ENCODE data around the gene TELO2.
A peak's percentile ranks its signal among the peaks of the same experiment; 100 is the strongest.

Gene TELO2

DNA sequence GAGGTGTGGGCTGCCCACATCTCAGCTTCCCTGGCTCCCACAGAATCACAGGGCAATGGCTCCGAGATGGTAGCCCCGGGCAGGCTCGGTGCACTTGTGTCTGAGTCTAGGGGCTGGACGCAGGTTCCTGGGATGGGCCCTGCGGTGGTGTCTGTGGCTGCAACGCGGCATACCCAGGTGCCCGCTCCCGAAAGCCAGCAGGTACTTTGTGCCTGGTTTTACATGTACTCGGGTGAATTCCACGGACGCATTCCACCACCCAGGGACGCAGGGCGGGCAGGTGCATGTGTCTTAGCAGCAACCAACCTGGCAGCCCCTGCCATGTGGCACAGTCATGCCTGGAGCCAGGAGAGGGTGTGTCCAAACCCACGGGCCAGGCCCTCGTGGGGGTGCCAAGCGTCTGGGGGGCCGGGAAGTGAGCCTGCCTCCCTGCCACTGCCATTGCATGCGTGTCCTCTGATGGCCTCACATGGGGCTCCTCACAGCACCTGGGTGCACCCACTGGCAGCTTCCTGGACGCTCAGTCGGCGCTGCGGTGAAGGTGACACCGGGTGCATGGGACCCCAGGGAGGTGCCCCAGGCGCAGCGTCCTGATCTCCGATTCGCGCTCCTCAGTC, 35.9 kb downstream of the TELO2 start:
- no peak overlapping the region for H3K18ac ChIP-seq (ENCODE audit: low read depth in 1 of 2, low read length in 2 of 2)
- DNase-seq, result no peak
- H3K9ac ChIP-seq (ENCODE audit: low read length), result no peak overlapping the region
- no peak overlapping the region for H2BK5ac ChIP-seq (ENCODE audit: low read depth, low read length, poor library complexity, severe bottlenecking)
- H2BK15ac ChIP-seq (ENCODE audit: low read depth, poor library complexity, severe bottlenecking), result no peak overlapping the region
- WGBS, result 97% methylated on average over 29 of the region's 29 CpGs
- peak overlapping the region in 1 of 2 experiments; percentile 8 for H2BK12ac ChIP-seq (ENCODE audit: low read length in 2 of 2)
- peak overlapping the region; percentile 87 for H4K91ac ChIP-seq (ENCODE audit: low read length)
- H3K23ac ChIP-seq (ENCODE audit: low read length in 2 of 2), result no peak overlapping the region
- H3K4me2 ChIP-seq (ENCODE audit: low read length, poor library complexity, severe bottlenecking), result no peak overlapping the region
- peaks cover under 1% of the 10 kb centered on the region for H3K79me1 ChIP-seq (replicated peaks; ENCODE audit: low read length, poor library complexity, severe bottlenecking)
- no peak overlapping the region for H2AK5ac ChIP-seq (ENCODE audit: low read length, severe bottlenecking)
- H2AFZ ChIP-seq (ENCODE audit: low read depth, low read length), result no peak overlapping the region
- no peak overlapping the region for H2BK120ac ChIP-seq (ENCODE audit: low read depth, low read length)
- H3K9me3 ChIP-seq (ENCODE audit: control insufficient read depth, low read length), result no peaks in the 10 kb centered on the region
- peaks cover under 1 to 37% of the 10 kb centered on the region in 2 experiments for H3K36me3 ChIP-seq (ENCODE audit: control insufficient read depth in 1 of 2, insufficient read depth in 2 of 2, low read depth in 1 of 2, low read length in 2 of 2)
- no peak overlapping the region for H4K8ac ChIP-seq (ENCODE audit: low read length)
- no peaks in the 10 kb centered on the region for H3K27me3 ChIP-seq (ENCODE audit: control insufficient read depth in 1 of 2, insufficient read depth in 1 of 2, low read length in 2 of 2)
- H3K4me3 ChIP-seq (ENCODE audit: insufficient read depth in 1 of 2, low read depth in 1 of 2, low read length in 2 of 2), result no peak overlapping the region
- H3K4me1 ChIP-seq (ENCODE audit: control insufficient read depth, insufficient read depth, low read depth, low read length), result peaks cover 22% of the 10 kb centered on the region
- no peak overlapping the region for H3K14ac ChIP-seq (ENCODE audit: low read length in 2 of 2)
- no peak overlapping the region for H3K4ac ChIP-seq (ENCODE audit: low read depth in 1 of 2, low read length in 2 of 2)
- no peak overlapping the region for H3K27ac ChIP-seq (ENCODE audit: low read length, poor library complexity, severe bottlenecking)

- H4K91ac ChIP-seq (ENCODE audit: low read length), result peak overlapping the region; percentile 98
- no peak overlapping the region for H2AFZ ChIP-seq (ENCODE audit: low read depth, low read length)
- H3K4ac ChIP-seq (ENCODE audit: low read depth in 1 of 2, low read length in 2 of 2), result peak overlapping the region; percentile 64 to 80
- no peaks in the 10 kb centered on the region for H3K9me3 ChIP-seq (ENCODE audit: control insufficient read depth, low read length)
- H3K23ac ChIP-seq (ENCODE audit: low read length in 2 of 2), result peak overlapping the region in 1 of 2 experiments; percentile 84
- H2AK5ac ChIP-seq (ENCODE audit: low read length, severe bottlenecking), result no peak overlapping the region
- peak overlapping the region in 1 of 2 experiments; percentile 53 for H3K4me3 ChIP-seq (ENCODE audit: insufficient read depth in 1 of 2, low read depth in 1 of 2, low read length in 2 of 2)
- WGBS, result 94% methylated on average over 27 of the region's 27 CpGs
- peak overlapping the region in 1 of 2 experiments; percentile 44 for H3K14ac ChIP-seq (ENCODE audit: low read length in 2 of 2)
- H2BK15ac ChIP-seq (ENCODE audit: low read depth, poor library complexity, severe bottlenecking), result peak overlapping the region; percentile 54
- peaks cover 13% of the 10 kb centered on the region for H3K79me1 ChIP-seq (replicated peaks; ENCODE audit: low read length, poor library complexity, severe bottlenecking)
- no peak overlapping the region for H2BK5ac ChIP-seq (ENCODE audit: low read depth, low read length, poor library complexity, severe bottlenecking)
- H2BK120ac ChIP-seq (ENCODE audit: low read depth, low read length), result peak overlapping the region; percentile 71
- peaks cover 0 to 32% of the 10 kb centered on the region in 2 experiments for H3K36me3 ChIP-seq (ENCODE audit: control insufficient read depth in 1 of 2, insufficient read depth in 2 of 2, low read depth in 1 of 2, low read length in 2 of 2)
- peak overlapping the region; percentile 53 to 83 for H2BK12ac ChIP-seq (ENCODE audit: low read length in 2 of 2)
- no peak overlapping the region for H3K27ac ChIP-seq (ENCODE audit: low read length, poor library complexity, severe bottlenecking)
- no peaks in the 10 kb centered on the region for H3K27me3 ChIP-seq (ENCODE audit: control insufficient read depth in 1 of 2, insufficient read depth in 1 of 2, low read length in 2 of 2)
- peak overlapping the region; percentile 79 to 86 for H3K18ac ChIP-seq (ENCODE audit: low read depth in 1 of 2, low read length in 2 of 2)
- peak overlapping the region; percentile 66 for H3K9ac ChIP-seq (ENCODE audit: low read length)
- peaks cover 30% of the 10 kb centered on the region for H3K4me1 ChIP-seq (ENCODE audit: control insufficient read depth, insufficient read depth, low read depth, low read length)
- DNase-seq, result no peak
- H3K4me2 ChIP-seq (ENCODE audit: low read length, poor library complexity, severe bottlenecking), result no peak overlapping the region
- H4K8ac ChIP-seq (ENCODE audit: low read length), result peak overlapping the region; percentile 88
These were observed 37.3 kb downstream of the TELO2 start for GRCh38 chr16:1530349-1530882.

- Histone ChIP-seq H3K23ac (ENCODE audit: low read length in 2 of 2) (no peak overlapping the region), H2AK5ac (ENCODE audit: low read length, severe bottlenecking) (no peak overlapping the region), H3K9ac (ENCODE audit: low read length) (peak overlapping the region; percentile 66), H4K91ac (ENCODE audit: low read length) (peak overlapping the region; percentile 98), H2BK120ac (ENCODE audit: low read depth, low read length) (peak overlapping the region; percentile 90), H4K8ac (ENCODE audit: low read length) (peak overlapping the region; percentile 94), H3K36me3 (ENCODE audit: control insufficient read depth in 1 of 2, insufficient read depth in 2 of 2, low read depth in 1 of 2, low read length in 2 of 2) (peaks cover under 1 to 36% of the 10 kb centered on the region in 2 experiments), H3K9me3 (ENCODE audit: control insufficient read depth, low read length) (no peaks in the 10 kb centered on the region), H2AFZ (ENCODE audit: low read depth, low read length) (peak overlapping the region; percentile 2), H3K27ac (ENCODE audit: low read length, poor library complexity, severe bottlenecking) (no peak overlapping the region), H2BK12ac (ENCODE audit: low read length in 2 of 2) (peak overlapping the region; percentile 96), H3K4me2 (ENCODE audit: low read length, poor library complexity, severe bottlenecking) (no peak overlapping the region), H3K4ac (ENCODE audit: low read depth in 1 of 2, low read length in 2 of 2) (peak overlapping the region; percentile 80 to 85), H3K4me3 (ENCODE audit: insufficient read depth in 1 of 2, low read depth in 1 of 2, low read length in 2 of 2) (peak overlapping the region in 1 of 2 experiments; percentile 53), H3K79me1 (replicated peaks; ENCODE audit: low read length, poor library complexity, severe bottlenecking) (peaks cover 19% of the 10 kb centered on the region), H3K27me3 (ENCODE audit: control insufficient read depth in 1 of 2, insufficient read depth in 1 of 2, low read length in 2 of 2) (no peaks in the 10 kb centered on the region), H2BK5ac (ENCODE audit: low read depth, low read length, poor library complexity, severe bottlenecking) (no peak overlapping the region), H3K4me1 (ENCODE audit: control insufficient read depth, insufficient read depth, low read depth, low read length) (peaks cover 31% of the 10 kb centered on the region), H3K18ac (ENCODE audit: low read depth in 1 of 2, low read length in 2 of 2) (peak overlapping the region; percentile 79 to 93), H3K14ac (ENCODE audit: low read length in 2 of 2) (peak overlapping the region in 1 of 2 experiments; percentile 61), H2BK15ac (ENCODE audit: low read depth, poor library complexity, severe bottlenecking) (peak overlapping the region; percentile 97)
- WGBS, result 42% methylated on average over 30 of the region's 35 CpGs
- DNase-seq, result peak; percentile 90
These were observed 37.9 kb downstream of the TELO2 start for GRCh38 chr16:1530883-1531637.

GRCh38 chr16:1531638-1531910, 38.4 kb downstream of the TELO2 start:
- Histone ChIP-seq H3K14ac (ENCODE audit: low read length in 2 of 2) (peak overlapping the region in 1 of 2 experiments; percentile 53), H3K4me1 (ENCODE audit: control insufficient read depth, insufficient read depth, low read depth, low read length) (peaks cover 32% of the 10 kb centered on the region), H2AK5ac (ENCODE audit: low read length, severe bottlenecking) (no peak overlapping the region), H3K27me3 (ENCODE audit: control insufficient read depth in 1 of 2, insufficient read depth in 1 of 2, low read length in 2 of 2) (no peaks in the 10 kb centered on the region), H2AFZ (ENCODE audit: low read depth, low read length) (no peak overlapping the region), H3K4ac (ENCODE audit: low read depth in 1 of 2, low read length in 2 of 2) (peak overlapping the region; percentile 73 to 85), H3K36me3 (ENCODE audit: control insufficient read depth in 1 of 2, insufficient read depth in 2 of 2, low read depth in 1 of 2, low read length in 2 of 2) (peaks cover 6 to 40% of the 10 kb centered on the region in 2 experiments), H3K9me3 (ENCODE audit: control insufficient read depth, low read length) (no peaks in the 10 kb centered on the region), H4K8ac (ENCODE audit: low read length) (peak overlapping the region; percentile 94), H2BK120ac (ENCODE audit: low read depth, low read length) (peak overlapping the region; percentile 90), H2BK5ac (ENCODE audit: low read depth, low read length, poor library complexity, severe bottlenecking) (no peak overlapping the region), H3K79me1 (replicated peaks; ENCODE audit: low read length, poor library complexity, severe bottlenecking) (peaks cover 22% of the 10 kb centered on the region), H3K4me2 (ENCODE audit: low read length, poor library complexity, severe bottlenecking) (no peak overlapping the region), H2BK12ac (ENCODE audit: low read length in 2 of 2) (peak overlapping the region; percentile 96), H2BK15ac (ENCODE audit: low read depth, poor library complexity, severe bottlenecking) (peak overlapping the region; percentile 97), H3K4me3 (ENCODE audit: insufficient read depth in 1 of 2, low read depth in 1 of 2, low read length in 2 of 2) (peak overlapping the region in 1 of 2 experiments; percentile 53), H4K91ac (ENCODE audit: low read length) (peak overlapping the region; percentile 95), H3K9ac (ENCODE audit: low read length) (peak overlapping the region; percentile 66), H3K18ac (ENCODE audit: low read depth in 1 of 2, low read length in 2 of 2) (peak overlapping the region; percentile 79 to 93), H3K23ac (ENCODE audit: low read length in 2 of 2) (no peak overlapping the region), H3K27ac (ENCODE audit: low read length, poor library complexity, severe bottlenecking) (no peak overlapping the region)
- WGBS, result 96% methylated on average over 13 of the region's 14 CpGs
- no peak for DNase-seq
